Ishikawa (cell line): Measurements from ENCODE around the gene ZNF785.

Source experiments
- CEBPB ChIP-seq: IDR thresholded peaks from 2 replicates; pipeline ENCODE4 v1.6.1; 2012
- CREB1 ChIP-seq: IDR thresholded peaks from 2 replicates; pipeline ENCODE4 v1.6.1; 2012; ENCODE audit warnings: low read depth
- EGR1 ChIP-seq: IDR thresholded peaks from 2 replicates; pipeline ENCODE4 v1.6.1; 2012
- EP300 ChIP-seq: IDR thresholded peaks from 2 replicates; pipeline ENCODE4 v1.6.1; 2012; ENCODE audit warnings: borderline replicate concordance
- FOXM1 ChIP-seq: IDR thresholded peaks from 2 replicates; pipeline ENCODE4 v1.6.1; 2012; ENCODE audit warnings: low read depth, borderline replicate concordance
- NFIC ChIP-seq: IDR thresholded peaks from 2 replicates; pipeline ENCODE4 v1.6.1; 2012
- RAD21 ChIP-seq: IDR thresholded peaks from 2 replicates; pipeline ENCODE4 v1.6.1; 2012; ENCODE audit warnings: low read depth
- TAF1 ChIP-seq: IDR thresholded peaks from 2 replicates; pipeline ENCODE4 v1.6.1; 2012; ENCODE audit warnings: low read depth, mild to moderate bottlenecking
- TCF12 ChIP-seq: IDR thresholded peaks from 2 replicates; pipeline ENCODE4 v1.6.1; 2012; ENCODE audit warnings: low read depth
- TEAD4 ChIP-seq: IDR thresholded peaks from 2 replicates; pipeline ENCODE4 v1.6.1; 2012
- YY1 ChIP-seq: IDR thresholded peaks from 2 replicates; pipeline ENCODE4 v1.6.1; 2012; ENCODE audit warnings: low read depth
- ZBTB7A ChIP-seq: IDR thresholded peaks from 2 replicates; pipeline ENCODE4 v1.6.1; 2012; ENCODE audit warnings: low read depth
- TF ChIP-seq, protein P1 (sequence below): IDR thresholded peaks from 2 replicates; pipeline ENCODE4 v1.6.1; 2012; ENCODE audit warnings: low read depth, mild to moderate bottlenecking
- TF ChIP-seq, protein P2 (sequence below): IDR thresholded peaks from 2 replicates; pipeline ENCODE4 v1.6.1; 2012
- TF ChIP-seq, protein P3 (sequence below): IDR thresholded peaks from 2 replicates; pipeline ENCODE4 v1.6.1; 2012

Gene ZNF785

DNA sequence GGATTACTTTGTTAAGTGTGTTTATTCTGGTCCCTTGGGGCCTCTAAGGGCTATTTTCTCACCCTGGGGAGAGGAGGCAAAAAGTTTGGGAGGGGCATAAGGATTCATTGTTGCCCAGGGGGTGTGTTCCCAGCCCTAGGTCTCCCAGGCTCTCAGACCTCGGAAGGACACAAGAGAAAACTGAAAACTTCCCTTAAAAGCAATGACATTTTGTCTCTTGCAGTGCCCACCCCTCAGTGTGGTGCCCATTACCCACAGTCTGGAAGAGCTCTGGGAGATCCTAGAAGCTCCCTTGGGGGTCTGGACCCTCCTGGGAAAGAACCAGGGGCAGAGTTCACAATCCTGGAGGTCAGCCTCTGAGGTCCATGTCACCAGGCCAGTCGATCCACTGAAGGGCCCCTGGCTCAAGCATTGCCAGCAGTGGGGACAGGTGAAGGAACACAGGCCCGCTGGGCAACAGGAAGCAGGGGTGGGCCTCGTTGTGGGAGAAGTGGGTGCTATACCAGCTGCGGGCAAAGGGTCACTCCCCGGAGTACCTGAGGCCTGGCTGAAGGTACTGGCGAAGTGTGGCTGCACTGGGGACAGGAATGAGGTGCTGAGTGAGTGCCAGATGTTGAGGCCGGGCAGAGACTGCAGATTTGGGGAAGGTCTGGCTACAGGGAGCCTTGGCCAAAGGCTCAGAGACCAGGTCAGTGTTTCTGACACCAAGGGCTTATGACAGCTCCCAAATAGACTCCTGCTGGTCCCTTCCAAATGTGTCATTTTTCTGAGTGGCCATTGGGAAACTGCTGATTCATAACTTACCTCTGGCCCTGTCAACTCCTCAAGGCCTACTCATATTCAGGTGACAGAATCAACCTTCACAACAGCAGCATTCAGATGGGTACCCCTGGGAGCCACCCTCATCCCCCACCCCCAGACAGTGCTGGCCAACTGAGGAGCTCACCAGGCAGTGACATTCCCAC lies 46.2 kb downstream of the ZNF785 start:
- TF ChIP-seq TCF12 = no peak

DNA sequence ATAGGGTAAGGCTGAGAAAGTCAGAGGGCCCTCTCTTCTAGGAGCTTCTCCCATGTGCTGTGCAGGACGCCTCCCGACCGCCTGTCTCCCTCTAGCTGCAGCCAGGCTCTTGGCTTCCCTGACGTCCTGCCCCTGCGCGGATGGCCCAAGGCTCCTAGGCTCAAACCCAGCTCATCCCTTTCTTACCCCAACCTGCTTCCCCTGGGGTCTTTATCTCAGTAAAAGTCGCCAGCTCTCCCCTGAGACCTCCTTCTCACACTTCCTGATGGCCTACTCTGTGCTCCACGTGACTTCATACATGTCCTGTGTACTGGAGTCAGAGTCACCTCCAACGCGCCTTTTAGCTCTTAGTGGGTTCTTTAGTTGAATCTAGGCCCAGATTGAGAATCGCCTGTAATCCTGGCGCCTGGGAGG lies 49.7 kb downstream of the ZNF785 start:
- TF ChIP-seq RAD21 = 0 out of 2 replicates have a peak, but pooled peaks have one; percentile 14
- TF ChIP-seq, protein P1, sequence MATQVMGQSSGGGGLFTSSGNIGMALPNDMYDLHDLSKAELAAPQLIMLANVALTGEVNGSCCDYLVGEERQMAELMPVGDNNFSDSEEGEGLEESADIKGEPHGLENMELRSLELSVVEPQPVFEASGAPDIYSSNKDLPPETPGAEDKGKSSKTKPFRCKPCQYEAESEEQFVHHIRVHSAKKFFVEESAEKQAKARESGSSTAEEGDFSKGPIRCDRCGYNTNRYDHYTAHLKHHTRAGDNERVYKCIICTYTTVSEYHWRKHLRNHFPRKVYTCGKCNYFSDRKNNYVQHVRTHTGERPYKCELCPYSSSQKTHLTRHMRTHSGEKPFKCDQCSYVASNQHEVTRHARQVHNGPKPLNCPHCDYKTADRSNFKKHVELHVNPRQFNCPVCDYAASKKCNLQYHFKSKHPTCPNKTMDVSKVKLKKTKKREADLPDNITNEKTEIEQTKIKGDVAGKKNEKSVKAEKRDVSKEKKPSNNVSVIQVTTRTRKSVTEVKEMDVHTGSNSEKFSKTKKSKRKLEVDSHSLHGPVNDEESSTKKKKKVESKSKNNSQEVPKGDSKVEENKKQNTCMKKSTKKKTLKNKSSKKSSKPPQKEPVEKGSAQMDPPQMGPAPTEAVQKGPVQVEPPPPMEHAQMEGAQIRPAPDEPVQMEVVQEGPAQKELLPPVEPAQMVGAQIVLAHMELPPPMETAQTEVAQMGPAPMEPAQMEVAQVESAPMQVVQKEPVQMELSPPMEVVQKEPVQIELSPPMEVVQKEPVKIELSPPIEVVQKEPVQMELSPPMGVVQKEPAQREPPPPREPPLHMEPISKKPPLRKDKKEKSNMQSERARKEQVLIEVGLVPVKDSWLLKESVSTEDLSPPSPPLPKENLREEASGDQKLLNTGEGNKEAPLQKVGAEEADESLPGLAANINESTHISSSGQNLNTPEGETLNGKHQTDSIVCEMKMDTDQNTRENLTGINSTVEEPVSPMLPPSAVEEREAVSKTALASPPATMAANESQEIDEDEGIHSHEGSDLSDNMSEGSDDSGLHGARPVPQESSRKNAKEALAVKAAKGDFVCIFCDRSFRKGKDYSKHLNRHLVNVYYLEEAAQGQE = no peak

DNA sequence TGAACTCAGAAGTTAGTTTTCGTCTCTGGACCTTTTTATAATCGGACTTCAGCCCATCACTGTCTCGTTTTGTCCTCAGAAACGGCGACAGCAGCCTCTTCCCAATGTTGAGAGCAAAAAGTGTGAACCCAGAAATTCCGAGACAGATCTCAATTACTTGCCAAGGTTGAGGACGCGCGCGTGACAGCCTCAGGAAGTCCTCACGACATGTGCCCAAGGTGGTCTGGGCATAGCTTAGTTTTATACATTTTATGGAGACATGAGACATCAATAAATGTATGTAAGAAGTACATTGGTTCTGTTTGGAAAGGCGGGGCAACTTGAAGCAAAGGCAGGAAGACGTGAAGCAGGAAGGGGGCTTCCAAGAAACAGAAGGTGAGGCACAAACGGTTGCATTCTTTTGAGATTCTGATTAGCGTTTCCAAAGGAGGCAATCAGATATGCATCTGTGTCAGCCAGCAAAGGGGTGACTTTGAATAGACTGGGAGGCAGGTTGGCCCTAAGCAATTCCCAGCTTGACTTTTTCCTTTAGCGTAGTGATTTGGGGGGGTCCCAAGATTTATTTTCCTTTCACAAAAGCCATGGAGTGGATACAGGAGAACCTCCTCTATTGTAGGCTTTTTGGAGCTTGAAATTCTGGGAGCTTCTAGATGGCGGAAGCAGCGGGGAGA lies 50.3 kb downstream of the ZNF785 start:
- TF ChIP-seq, protein P2, sequence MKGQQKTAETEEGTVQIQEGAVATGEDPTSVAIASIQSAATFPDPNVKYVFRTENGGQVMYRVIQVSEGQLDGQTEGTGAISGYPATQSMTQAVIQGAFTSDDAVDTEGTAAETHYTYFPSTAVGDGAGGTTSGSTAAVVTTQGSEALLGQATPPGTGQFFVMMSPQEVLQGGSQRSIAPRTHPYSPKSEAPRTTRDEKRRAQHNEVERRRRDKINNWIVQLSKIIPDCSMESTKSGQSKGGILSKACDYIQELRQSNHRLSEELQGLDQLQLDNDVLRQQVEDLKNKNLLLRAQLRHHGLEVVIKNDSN = no peak
- TF ChIP-seq, protein P3, sequence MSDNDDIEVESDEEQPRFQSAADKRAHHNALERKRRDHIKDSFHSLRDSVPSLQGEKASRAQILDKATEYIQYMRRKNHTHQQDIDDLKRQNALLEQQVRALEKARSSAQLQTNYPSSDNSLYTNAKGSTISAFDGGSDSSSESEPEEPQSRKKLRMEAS = peak; percentile 88
- TF ChIP-seq TAF1 (no peak), CREB1 (no peak), TCF12 (no peak), EGR1 (no peak), EP300 (no peak), YY1 (no peak)

DNA sequence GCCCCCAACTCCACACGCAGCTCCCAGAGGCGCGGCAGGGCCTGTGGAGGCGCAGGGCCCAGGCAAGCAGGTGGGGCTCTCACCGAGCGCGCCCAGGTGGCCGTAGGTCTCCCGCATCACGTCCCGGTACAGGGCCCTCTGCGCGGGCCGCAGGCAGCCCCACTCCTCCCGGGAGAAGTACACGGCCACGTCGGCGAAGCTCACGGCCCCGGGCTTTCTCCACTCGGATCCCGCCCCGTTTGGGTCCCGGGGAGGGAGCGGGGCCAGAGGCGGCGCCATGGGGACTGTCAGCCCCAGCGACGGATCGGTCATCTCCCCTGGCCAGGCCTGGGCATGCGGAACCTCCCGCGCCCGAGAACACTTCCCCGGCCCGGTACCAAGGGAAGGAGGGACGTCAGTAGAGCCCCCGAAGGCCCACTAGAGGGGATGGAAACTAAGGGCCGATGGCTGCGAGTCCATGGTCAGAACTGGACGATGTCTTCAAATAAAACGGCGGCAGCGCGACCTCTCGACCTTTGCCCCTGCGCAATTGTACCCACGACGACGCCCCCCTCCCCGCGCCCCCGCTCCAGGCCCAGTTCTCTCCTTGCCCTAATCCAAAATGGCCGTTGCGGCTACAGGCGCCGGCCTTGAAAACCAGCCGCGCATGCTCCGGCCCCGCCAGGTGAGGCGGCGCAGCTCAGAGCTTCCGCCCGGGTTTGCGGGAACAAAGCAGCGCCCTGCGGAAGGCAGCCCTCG lies 51.0 kb downstream of the ZNF785 start, which contains the start of gene ZNF747:
ZNF747 (minus strand) TSS at position 491 of the 738 bp plus-strand sequence; CDS start at position 312, 179 bp downstream.
- TF ChIP-seq FOXM1 = no peak
- peak; percentile 18; the same call in 1 of the 2 replicates for TF ChIP-seq NFIC
- peak; percentile 95 for TF ChIP-seq ZBTB7A
- peak; percentile 67; the same call in 1 of the 2 replicates for TF ChIP-seq TCF12
- no peak; the same call in 1 of the 2 replicates for TF ChIP-seq CREB1
- peak; percentile 96 for TF ChIP-seq EGR1
- TF ChIP-seq, protein P1 = no peak
- TF ChIP-seq YY1 = peak; percentile 99
- TF ChIP-seq TAF1 = peak; percentile 76
- TF ChIP-seq TEAD4 = 0 out of 2 replicates have a peak, but pooled peaks have one; percentile 22
- peak; percentile 6; the same call in 1 of the 2 replicates for TF ChIP-seq CEBPB

DNA sequence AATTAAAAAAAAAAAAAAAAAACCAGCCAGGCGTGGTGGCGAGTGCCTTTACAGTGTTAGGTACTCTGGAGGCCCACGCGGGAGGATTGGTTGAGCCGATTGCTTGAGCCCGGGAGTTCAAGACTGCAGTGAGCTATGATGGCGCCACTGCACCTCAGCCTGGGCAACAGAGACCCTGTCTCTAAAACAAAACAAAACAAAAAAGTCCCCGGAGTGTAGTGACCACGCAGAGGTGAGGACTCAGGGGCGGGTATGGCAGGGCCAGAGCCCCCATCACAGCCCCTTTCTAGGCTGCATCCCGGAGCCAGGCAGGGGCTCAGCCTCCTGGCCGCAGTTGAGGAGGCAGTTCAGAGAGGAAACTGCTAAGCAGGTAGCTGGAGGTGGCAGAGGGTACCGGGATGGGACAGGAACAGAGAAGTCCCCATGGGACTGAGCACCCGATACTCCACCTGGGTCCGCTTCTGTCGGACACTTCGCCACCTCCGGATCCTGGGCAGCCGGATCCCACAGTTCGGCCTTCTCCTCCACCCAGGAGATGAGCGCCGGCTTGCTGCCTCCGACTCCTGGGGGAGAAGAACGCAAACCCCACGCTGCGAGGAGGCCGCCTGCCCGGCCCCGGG lies 51.6 kb downstream of the ZNF785 start:
- TF ChIP-seq TEAD4 (no peak), EP300 (no peak), CEBPB (no peak), TAF1 (no peak), CREB1 (no peak), TCF12 (no peak), RAD21 (no peak), NFIC (no peak), EGR1 (no peak), YY1 (no peak), ZBTB7A (no peak)
- TF ChIP-seq, protein P3 = no peak
- TF ChIP-seq, protein P2 = no peak
